ENCODE data around the gene SYNE4.
"Not testable (repeated sequence)": the region's sequence is repeated elsewhere in the genome, so short reads cannot be mapped to it uniquely, and the experiment has no call there.

Gene SYNE4

GRCh38 chr19:35958660-35959039 is 50.0 kb downstream of the SYNE4 start:
- DNase-seq (ENCODE audit: low spot score), result no peak
- TF ChIP-seq CTCF (IDR thresholded peaks at IDR 0.05; ENCODE audit: extremely low read depth, missing control alignments), result no peak

- not testable (repeated sequence) for DNase-seq (ENCODE audit: low spot score)
Observed at GRCh38 chr19:35957411-35957810, 51.2 kb downstream of the SYNE4 start.

- TF ChIP-seq CTCF (IDR thresholded peaks at IDR 0.05; ENCODE audit: extremely low read depth, missing control alignments), result no peak
- no peak for DNase-seq (ENCODE audit: low spot score)
Observed at GRCh38 chr19:35955881-35956634, 52.6 kb downstream of the SYNE4 start.

Measured in GM20000 (cell line).